IPS-11a (cell line): ENCODE results near the gene MYBBP1A.
"Not testable (repeated sequence)": the region's sequence is repeated elsewhere in the genome, so short reads cannot be mapped to it uniquely, and the experiment has no call there.

ENCODE experiments used
- H3K4me3 ChIP-seq: one replicate; pipeline ENCODE4 v1.5.1; 2013; ENCODE audit warnings: low read depth, low read length, control low read depth

Gene MYBBP1A, protein sequence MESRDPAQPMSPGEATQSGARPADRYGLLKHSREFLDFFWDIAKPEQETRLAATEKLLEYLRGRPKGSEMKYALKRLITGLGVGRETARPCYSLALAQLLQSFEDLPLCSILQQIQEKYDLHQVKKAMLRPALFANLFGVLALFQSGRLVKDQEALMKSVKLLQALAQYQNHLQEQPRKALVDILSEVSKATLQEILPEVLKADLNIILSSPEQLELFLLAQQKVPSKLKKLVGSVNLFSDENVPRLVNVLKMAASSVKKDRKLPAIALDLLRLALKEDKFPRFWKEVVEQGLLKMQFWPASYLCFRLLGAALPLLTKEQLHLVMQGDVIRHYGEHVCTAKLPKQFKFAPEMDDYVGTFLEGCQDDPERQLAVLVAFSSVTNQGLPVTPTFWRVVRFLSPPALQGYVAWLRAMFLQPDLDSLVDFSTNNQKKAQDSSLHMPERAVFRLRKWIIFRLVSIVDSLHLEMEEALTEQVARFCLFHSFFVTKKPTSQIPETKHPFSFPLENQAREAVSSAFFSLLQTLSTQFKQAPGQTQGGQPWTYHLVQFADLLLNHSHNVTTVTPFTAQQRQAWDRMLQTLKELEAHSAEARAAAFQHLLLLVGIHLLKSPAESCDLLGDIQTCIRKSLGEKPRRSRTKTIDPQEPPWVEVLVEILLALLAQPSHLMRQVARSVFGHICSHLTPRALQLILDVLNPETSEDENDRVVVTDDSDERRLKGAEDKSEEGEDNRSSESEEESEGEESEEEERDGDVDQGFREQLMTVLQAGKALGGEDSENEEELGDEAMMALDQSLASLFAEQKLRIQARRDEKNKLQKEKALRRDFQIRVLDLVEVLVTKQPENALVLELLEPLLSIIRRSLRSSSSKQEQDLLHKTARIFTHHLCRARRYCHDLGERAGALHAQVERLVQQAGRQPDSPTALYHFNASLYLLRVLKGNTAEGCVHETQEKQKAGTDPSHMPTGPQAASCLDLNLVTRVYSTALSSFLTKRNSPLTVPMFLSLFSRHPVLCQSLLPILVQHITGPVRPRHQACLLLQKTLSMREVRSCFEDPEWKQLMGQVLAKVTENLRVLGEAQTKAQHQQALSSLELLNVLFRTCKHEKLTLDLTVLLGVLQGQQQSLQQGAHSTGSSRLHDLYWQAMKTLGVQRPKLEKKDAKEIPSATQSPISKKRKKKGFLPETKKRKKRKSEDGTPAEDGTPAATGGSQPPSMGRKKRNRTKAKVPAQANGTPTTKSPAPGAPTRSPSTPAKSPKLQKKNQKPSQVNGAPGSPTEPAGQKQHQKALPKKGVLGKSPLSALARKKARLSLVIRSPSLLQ (N-terminal part only)

DNA sequence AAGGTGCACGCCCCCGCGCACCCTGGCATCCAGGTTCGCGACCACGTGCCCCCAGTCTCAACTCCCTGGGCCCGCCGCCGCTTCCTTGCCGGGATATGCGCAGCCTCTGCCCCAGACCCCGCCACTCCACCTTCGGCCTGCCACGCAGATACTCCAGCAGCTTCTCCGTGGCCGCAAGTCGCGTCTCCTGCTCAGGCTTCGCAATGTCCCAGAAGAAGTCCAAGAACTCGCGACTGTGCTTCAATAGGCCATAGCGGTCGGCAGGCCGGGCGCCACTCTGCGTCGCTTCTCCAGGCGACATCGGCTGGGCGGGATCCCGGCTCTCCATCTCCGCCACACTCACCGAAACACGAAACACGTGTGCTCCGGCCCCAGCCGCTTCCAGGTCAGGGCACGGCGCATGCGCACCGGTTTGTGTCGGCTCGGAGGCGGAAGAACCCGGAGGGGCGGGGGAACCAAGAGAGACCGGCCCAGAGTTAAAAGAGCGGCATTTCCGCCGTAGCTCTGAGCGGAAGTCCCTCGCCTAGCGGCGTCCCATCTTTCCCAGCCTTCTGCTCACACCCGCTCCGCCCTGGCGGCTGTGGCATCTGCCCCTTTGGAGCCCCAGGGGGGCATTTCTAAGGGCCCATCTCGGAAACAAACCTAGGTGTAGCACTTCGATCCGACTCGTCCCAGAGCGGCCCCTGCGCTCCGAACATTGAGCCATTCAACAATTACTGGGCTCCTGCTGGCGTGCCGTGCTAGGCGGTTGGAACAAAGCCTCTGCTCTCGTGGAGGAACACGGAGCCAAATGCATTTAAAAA, at the start of gene MYBBP1A:
TSS of gene MYBBP1A (minus strand) at position 388 of the 803 bp plus-strand sequence. CDS start at position 328, 60 bp downstream.
- peak within 1 kb of the TSS; percentile 94 for H3K4me3 ChIP-seq

DNA sequence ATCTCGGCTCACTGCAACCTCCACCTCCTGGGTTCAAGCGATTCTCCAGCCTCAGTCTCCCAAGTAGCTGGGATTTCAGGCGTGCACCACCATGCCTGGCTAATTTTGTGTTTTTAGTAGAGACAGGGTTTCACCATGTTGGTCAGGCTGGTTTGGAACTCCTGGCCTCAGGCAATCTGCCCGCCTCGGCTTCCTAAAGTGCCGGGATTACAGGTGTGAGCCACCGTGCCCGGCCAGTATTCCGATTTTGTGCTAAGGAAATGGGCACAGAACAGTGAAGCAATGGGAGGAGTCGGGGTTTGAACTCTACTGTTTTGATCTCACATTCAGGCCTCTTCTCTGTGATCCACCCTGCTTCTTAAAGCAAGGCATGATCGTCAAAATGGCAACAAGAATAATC, 49.6 kb upstream of the MYBBP1A start:
- not testable (repeated sequence) for H3K4me3 ChIP-seq

DNA sequence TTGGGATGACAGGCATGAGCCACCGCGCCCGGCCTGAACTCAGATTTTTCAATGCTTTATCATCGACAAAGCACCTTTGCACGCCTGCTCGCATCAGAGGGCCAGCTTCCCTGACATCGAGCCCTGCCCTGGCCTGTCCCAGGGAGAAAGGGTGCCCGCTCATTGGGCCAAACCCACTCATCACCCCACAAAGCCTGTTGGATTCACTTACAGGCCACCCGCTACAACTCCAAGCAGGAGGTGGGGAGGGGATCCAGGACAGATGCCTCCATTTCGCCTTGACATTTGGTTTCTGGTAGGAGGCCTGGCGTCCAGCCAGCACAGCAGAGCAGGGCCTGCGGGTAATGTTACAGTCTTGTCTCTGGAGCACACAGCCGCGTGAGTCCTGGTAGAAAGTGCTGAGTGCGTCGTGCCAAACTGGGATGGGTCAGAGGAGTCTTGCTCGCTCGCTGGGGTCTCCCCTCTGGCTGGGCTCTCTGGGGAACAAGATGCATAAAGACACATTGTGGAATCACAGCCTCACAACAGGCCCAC, 49.0 kb upstream of the MYBBP1A start:
- H3K4me3 ChIP-seq: no peak overlapping the region

DNA sequence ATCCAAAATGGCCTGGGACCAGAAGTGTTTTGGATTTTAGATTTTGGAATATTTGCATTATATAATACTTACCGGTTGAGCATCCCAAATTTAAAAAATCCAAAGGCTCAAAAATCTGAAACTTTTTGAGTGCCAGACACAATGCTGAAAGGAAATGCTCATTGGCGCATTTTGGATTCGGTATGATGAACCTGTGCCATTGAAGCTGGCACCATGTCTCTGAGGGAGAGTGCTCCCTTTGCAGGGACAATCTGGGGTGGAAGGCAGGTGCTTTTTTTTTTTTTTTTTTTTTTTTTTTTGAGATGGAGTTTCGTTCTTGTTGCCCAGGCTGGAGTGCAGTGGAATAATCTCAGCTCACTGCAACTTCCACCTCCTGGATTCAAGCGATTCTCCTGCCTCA, 46.9 kb upstream of the MYBBP1A start:
- H3K4me3 ChIP-seq: no peak overlapping the region

DNA sequence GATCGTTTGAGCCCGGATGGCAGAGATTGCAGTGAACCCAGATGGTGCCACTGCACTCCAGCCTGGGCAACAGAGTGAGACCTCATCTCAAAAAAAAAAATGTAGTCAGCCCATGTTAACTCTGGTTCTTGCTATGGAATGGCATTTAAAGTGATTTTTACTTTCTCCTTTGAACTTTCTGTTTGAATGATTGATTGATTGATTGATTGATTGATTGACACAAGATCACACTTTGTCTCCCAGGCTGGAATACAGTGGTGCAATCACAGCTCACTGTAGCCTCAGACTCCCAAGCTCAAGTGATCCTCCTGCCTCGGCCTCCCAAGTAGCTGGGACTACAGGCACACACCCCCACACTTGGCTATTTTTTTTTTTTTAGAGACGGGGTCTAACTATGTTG, 46.1 kb upstream of the MYBBP1A start:
- no peak overlapping the region for H3K4me3 ChIP-seq

DNA sequence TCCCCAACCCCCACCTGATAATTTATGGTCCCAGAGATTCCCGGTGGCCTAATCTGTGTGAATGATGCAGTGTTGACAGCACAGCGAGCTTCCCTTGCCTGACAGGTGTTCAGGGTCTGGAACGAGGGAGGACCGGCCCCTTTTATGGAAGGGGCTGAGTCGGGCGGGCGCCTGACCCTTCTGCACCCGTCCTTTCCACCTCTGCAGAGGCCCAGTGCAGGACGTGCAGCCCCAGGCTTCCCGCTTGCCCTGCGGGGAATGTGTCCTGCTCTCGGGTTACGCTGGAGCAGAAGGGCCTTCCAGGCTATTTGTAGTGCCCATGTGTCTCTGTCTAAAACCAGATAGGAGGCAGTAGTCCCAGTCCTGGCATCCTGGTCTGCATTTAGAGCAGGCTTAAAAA, 45.4 kb upstream of the MYBBP1A start:
- no peak overlapping the region for H3K4me3 ChIP-seq

DNA sequence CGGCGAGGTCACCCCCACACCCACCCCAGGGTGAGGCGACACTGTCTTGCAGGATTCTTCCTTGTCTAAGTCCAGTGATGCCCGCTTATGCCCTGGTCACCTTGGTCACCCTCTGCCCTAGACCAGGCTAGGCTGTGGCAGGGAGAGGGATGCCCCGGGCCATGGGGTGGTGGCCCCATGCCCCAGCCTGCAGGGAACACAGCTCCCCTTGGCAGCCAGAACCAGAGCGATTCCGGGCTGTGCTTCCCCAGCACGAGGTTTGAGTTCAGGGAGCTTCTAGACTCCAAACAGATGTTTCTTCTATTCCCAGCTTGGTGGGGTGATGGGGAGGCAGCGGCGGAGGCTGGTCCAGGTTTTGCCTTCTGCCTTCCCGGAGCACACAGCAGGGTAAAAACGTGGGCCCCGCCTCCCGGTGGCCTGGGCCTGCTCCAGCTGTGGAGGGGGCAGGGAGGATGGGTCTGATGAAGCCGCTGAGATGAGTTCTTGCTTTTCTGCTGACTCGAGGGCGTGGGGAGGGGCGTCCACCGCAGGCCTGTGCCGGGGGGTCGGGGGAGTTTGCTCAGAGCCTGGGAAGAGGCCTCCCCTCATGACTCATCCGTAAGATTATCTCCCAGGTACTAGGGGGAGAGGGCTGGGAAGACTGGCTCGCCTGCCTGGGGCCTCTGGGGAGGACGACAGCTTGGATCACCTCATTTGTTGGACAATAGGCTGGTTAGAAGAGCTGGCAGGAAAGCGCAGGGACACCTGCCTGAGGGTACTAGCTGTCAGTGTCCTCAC, 44.5 kb upstream of the MYBBP1A start:
- H3K4me3 ChIP-seq: no peak overlapping the region

DNA sequence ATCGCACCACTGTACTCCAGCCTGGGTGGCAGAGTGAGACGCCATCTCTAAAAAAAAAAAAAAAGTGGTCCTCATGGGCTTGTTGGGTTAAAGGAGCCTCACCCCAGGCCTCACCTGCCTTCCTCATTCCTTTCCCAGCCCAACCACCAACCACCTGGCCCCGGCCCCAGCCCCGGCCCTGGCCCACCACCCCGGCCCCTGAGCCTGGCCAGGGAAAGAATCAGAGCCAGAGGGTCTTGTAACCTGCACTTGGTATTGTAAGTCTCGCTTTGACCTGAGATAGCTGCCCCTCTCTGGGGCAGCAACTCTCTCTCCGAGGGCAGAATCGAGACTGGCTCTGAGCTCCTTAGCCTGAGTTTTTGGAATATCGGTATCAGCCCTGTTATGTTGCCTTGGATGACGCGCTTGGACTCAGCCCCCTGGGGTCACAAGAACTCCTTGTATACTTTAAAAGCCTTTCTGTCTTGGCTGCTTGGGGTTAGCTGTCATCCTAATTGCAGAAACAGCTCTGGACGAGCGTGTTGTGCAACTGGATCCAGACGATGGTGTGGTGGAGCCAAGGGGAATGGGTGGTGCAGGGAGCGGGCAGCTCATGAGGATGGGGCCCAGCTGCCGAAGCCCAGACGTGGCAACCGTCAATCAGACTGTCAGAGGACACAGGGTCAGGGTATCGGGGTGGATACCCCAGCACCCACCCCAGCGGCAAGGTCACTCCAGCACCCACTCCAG, 43.8 kb upstream of the MYBBP1A start:
- no peak overlapping the region for H3K4me3 ChIP-seq

DNA sequence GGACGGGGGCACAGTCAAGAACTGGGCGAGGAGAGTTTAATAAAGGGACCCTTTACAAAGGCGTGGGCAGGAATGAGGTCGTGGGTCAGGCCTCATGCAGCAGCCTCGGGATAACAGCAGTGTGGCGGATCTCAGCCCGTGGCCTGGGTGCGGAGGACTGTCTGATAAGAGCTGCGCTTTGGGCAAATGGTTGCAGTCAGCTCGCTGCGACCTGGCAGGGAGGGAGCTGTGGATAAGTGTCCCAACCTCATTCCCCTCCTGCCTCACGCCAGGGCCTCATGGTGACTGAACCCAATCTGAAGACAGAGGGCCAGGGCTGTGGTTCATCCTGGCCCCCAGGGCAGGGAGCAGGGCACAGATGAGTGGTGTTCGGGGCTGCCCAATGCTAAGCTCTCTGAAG, 42.8 kb upstream of the MYBBP1A start:
- no peak overlapping the region for H3K4me3 ChIP-seq

DNA sequence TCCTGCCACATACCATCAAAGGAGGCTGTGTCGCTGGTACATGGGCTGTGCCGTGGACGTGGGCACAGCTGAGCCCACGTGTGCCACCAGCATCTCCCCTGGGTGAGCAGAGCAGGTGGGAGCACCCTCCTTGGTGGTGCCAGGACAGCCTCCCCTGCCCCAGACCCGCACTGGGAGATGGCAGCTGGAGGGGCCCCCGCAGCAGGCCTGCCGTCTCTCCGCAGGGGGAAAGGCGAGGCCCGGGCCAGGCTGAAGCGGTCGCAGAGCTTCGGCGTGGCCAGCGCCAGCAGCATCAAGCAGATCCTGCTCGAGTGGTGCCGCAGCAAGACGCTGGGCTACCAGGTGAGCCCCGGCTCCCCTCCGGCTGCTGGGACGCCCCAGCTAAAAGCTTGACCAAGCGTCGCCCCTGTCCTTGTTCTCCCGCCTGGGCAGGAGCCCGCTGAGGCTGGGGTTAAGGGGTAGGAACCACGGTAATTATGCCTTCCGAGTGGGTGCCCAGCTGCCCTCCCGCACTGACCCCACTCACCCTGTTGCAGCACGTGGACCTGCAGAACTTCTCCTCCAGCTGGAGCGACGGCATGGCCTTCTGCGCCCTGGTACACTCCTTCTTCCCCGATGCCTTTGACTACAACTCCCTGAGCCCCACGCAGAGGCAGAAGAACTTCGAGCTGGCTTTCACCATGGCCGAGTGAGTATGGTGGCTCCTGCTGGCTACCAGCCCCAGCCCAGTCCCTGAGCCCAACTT, 41.6 kb upstream of the MYBBP1A start:
- H3K4me3 ChIP-seq: no peak overlapping the region

DNA sequence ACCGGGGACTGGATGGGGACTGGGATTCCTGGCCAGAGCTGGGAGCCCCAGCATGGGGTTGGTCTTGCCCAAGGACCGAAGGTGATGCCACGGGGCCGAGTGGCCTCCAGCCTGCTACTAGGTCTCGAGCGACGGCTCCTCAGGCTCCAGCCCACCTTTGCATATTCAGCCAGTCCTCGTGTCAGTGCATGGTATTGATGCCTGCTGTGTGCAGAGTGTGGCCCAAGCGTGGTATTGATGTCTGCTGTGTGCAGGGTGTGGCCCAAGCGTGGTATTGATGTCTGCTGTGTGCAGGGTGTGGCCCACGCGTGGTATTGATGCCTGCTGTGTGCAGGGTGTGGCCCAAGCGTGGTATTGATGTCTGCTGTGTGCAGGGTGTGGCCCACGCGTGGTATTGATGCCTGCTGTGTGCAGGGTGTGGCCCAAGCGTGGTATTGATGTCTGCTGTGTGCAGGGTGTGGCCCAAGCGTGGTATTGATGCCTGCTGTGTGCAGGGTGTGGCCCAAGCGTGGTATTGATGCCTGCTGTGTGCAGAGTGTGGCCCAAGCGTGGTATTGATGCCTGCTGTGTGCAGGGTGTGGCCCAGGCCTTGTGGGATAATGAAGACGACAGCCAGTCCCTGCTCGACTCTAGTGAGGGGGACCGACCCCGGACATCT, 40.6 kb upstream of the MYBBP1A start:
- H3K4me3 ChIP-seq: not testable (repeated sequence)

DNA sequence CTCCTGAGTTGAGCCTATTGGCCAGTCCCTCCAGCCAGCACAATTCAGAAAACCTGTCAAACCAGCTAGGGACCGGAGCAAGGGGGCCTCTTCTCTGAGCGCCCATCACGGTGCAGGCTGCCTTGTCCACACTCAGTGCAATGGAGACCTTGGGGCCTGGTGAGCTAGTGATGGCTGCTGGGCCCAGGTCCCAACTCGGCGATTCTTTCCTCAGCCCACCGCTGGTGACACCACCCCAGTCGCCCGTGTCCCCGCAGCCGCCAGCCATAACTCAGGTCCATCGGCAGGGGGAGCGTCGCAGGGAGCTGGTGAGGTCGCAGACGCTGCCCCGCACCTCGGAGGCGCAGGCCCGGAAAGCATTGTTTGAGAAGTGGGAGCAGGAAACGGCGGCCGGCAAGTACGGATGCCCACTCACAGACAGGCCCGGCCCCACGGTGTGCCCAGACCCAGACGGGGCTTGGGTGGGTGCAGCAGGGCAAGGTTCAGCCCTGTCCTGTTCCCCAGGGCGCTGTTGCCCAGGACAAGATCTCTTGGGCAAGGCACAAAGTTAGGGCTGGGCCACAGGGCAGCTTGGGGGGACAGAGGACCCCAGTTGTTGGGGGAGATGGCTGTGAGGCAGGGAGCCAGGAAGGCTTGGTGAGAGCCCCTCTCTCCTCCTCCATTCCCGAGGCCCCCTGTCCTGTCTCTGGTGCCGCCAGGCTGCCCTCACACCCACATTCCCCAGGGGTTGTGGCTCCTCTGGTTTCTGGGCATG, 39.9 kb upstream of the MYBBP1A start:
- H3K4me3 ChIP-seq: no peak overlapping the region

DNA sequence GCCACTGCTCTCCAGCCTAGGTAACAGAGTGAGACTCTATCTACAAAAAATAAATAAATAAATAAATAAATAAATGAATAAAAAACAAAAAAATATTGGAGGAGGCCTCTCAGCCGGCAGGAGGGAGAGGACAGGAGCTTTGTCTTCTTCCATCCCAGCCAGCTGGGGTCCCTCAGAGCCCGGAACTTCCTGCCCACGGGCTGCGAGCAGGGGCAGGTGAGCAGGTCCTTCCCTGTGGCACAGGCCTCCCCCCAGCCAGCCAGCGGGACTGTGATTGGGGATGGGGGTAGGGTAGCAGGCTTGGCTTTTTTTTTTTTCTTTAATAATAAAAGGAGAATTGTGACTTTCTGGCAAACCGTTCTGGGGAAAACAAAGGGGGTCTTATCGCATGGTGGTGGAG, 39.2 kb upstream of the MYBBP1A start:
- no peak overlapping the region for H3K4me3 ChIP-seq

DNA sequence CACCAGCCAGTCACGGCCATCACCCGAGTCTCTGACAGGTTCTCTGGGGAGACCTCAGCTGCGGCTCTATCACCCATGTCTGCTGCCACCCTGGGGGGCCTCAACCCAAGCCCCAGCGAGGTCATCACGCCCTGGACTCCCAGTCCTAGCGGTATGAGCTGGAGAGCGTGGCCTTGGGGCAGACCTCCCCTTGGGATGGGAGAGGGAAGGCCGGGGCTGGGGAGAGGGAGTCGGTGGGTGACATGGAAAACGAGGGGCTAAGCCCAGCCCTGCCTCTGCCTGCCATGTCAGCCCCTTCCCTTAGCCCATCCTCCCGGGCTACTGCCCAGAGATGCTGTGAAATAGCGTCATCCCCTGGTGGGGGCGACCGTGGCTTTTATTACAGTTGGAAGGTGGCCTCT, 37.8 kb upstream of the MYBBP1A start:
- H3K4me3 ChIP-seq: no peak overlapping the region

DNA sequence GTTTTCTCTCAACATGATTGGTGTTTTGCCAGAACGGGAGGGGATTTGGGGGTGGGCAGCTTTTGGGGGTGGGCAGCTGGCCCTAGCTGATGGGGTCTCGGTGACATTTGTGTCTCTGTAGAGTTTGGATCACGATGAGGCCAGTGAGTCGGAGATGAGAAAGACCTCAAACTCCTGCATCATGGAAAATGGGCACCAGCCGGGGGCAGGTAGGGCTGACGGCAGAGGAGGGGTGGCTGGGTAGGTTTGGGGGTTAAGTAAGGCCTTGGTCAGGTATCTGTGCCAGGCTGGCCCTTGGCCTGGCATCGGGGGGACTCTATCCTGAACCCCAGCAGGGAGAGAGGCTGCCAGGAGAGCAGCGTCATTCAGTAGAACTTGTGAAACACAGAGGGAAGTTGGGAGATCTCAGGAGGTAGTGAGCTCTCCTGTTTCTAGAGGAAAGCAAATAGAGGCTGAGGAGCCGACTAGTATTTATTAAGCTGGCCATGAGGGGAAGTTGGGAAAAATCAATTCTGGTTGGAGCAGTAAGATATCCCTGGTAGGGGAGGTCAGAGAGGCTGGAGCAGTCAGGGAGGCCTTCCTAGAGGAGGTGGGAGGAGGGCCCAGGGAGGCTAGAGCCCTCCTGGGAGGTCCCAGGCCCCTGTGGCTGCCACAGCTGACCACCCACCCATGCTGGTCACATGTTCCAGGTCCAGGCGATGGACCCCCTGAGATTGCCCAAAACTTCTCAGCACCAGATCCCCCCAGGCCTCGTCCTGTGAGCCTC, 37.2 kb upstream of the MYBBP1A start:
- no peak overlapping the region for H3K4me3 ChIP-seq

DNA sequence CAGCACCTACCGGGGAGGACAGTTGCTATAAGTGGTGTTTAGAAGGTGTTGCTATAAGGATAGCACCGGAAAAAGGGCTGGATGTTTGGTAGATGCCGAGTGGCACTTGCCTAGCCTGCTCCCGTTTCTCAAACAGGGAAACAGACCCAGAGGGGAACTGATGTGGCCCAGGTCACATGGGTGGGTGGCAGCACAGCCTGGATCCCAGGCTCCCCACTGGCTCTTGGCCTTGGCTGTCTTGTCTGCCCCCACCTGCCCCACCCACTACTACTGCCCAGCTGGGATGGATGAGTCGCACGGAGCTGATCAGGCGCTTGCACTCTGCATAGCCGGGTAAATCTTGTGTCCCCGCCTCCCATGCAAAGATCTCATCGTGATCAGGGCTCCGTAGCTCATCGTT, 36.3 kb upstream of the MYBBP1A start:
- H3K4me3 ChIP-seq: no peak overlapping the region
